Esophagus (tissue), 2 donors: ENCODE results near the gene ZNF621. TPM values are rescaled to one million over a fixed set of nuclear protein-coding genes. Genes with fewer than 3 reads are reported as not detected.

Experiments used
- H3K27ac ChIP-seq, 2 donors: one replicate each; pipeline ENCODE4 v1.5.1; 2013; ENCODE audit warnings: low read depth in 2 of 2, mild to moderate bottlenecking in 2 of 2, inconsistent platforms in 1 of 2, low read length in 1 of 2, moderate library complexity in 1 of 2
- H3K27me3 ChIP-seq, 2 donors: one replicate each; pipeline ENCODE4 v1.6.1; 2013; ENCODE audit warnings: low read length in 2 of 2, control low read depth in 1 of 2, mild to moderate bottlenecking in 1 of 2; ENCODE audit not compliant: insufficient read depth in 2 of 2, control insufficient read depth in 1 of 2
- H3K36me3 ChIP-seq, 2 donors: one replicate each; pipeline ENCODE4 v1.6.1; 2013; ENCODE audit warnings: low read length in 1 of 2; ENCODE audit not compliant: control insufficient read depth in 2 of 2, insufficient read depth in 2 of 2
- H3K4me1 ChIP-seq, 2 donors: one replicate each; pipeline ENCODE4 v1.6.1; 2013; ENCODE audit warnings: low read length in 1 of 2; ENCODE audit not compliant: control insufficient read depth in 2 of 2, insufficient read depth in 2 of 2
- H3K4me3 ChIP-seq, 2 donors: one replicate each; pipeline ENCODE4 v1.5.1; 2013; ENCODE audit warnings: low read length in 2 of 2, mild to moderate bottlenecking in 2 of 2, low read depth in 1 of 2, moderate library complexity in 1 of 2
- H3K9me3 ChIP-seq, 2 donors: one replicate each; pipeline ENCODE4 v1.6.1; 2013; ENCODE audit warnings: mild to moderate bottlenecking in 2 of 2, low read depth in 1 of 2, low read length in 1 of 2, moderate library complexity in 1 of 2; ENCODE audit not compliant: control insufficient read depth in 2 of 2, insufficient read depth in 1 of 2
- WGBS, 2 donors: extraction: QIAGEN DNeasy Blood & Tissue Kit; methylation state at CpG; one replicate each; pipeline ENCODE4 v1.1.7; 2013; 5-methylcytosine and 5-hydroxymethylcytosine counted together
- polyA plus RNA-seq, 2 donors: library from polyadenylated mRNA; stranded (reverse); fragments of 200-250 nt; gene quantifications; one replicate each; pipeline ENCODE4 v1.2.3, GENCODE V29; 2013
- donor health status: healthy with polysubstance abuse.
- donor health status: Bipolar disorder and iron deficiency.

The ZNF621 gene
- polyA plus RNA-seq, 2 donors, result 5.8 to 11.0 TPM

DNA sequence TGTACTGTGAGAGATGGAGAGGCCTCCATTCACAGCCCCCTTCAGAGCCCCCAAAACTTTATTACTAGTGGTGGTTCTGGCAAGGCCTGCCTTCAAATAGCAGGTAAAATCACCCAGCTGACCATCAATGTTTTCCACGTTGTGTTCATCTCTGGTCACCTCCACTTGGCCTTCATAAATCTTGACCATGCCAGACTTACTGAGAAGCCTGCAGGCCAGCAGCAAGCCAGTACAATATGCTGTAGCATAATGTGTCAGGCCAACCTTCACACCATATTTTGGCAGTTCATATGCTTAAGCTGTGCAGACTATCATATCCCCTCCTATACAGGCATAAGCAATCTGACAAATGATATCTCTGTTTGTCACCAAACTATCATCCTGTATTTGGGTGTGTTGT, 62.1 kb downstream of the ZNF621 start:
- 88 to 92% methylated on average over 1 of the region's 1 CpG for WGBS, 2 donors
- H3K36me3 ChIP-seq, result no peaks in the 10 kb centered on the region
- H3K27ac ChIP-seq, result no peak overlapping the region
- H3K27me3 ChIP-seq, result no peaks in the 10 kb centered on the region
- H3K4me1 ChIP-seq, result no peaks in the 10 kb centered on the region
- no peaks in the 10 kb centered on the region for H3K9me3 ChIP-seq
- no peak overlapping the region for H3K4me3 ChIP-seq

DNA sequence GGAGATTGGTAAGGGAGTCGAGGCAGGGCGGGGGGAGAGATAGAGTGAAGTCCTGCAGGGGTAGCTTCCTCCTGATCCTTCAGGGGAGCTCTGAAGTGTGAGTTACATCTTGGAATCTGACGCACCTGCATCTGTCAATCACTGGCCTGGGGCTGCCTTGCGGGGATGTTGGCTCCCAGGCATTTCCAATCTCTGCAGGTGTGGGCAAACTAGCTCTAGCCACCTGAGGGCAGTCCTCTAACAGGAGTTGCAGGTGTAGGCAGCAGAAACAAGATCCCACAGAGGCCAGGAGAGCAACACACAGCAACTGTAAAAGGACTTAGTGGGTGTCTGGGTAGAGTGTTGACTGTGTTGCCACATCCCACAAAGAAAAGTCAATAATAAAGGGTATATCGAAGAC, 63.6 kb downstream of the ZNF621 start:
- H3K36me3 ChIP-seq, result no peaks in the 10 kb centered on the region
- no peaks in the 10 kb centered on the region for H3K27me3 ChIP-seq
- no peaks in the 10 kb centered on the region for H3K4me1 ChIP-seq
- WGBS, 2 donors, result 77 to 81% methylated on average over 5 of the region's 5 CpGs
- no peaks in the 10 kb centered on the region for H3K9me3 ChIP-seq
- no peak overlapping the region for H3K27ac ChIP-seq
- H3K4me3 ChIP-seq, result no peak overlapping the region

Other genes with a start within 250 kb of the ZNF621 start
- gene EIF1B, start 215.3 kb upstream of the ZNF621 start, polyA plus RNA-seq, result 10 to 100 TPM; 10.5 to 25.9 TPM
- 1 to 10 TPM; 4.0 to 4.2 TPM for gene ENTPD3, start 137.8 kb upstream of the ZNF621 start, polyA plus RNA-seq
- gene RPL14, start 67.6 kb upstream of the ZNF621 start, polyA plus RNA-seq, result 1,000 to 10,000 TPM; 1,289 to 1,675 TPM
- 1 to 10 TPM in 1 of 2 donors, under 1 TPM in 1; 0.84 to 1.1 TPM for gene ZNF619, start 47.8 kb upstream of the ZNF621 start, polyA plus RNA-seq
- under 1 TPM; 0.52 to 0.57 TPM for gene ZNF620, start 18.9 kb upstream of the ZNF621 start, polyA plus RNA-seq